K562 (cell line): ENCODE data around the gene SRPK2. TPM values are rescaled to one million over a fixed set of nuclear protein-coding genes. Genes with fewer than 3 reads are reported as not detected.

Source experiments
- ATAC-seq: fragments of 200-7000 bp; cut with Tn5 transposase; 3 replicates; pipeline ENCODE4 v1.9.1; 2020; ENCODE audit warnings: moderate library complexity
- BruUV-seq: library from RNA; stranded (reverse); fragments of 400-500 nt; replicated peaks from 2 replicates; lab custom pipeline; 2021; lab: Mats Ljungman, UMichigan
- CTCF ChIA-PET: fragments of 300-600 bp; formaldehyde crosslinking; extraction: SDS; loops from one replicate; lab custom pipeline; 2021; ENCODE audit warnings: low intra/inter-chr PET ratio; lab: Yijun Ruan, JAX
- POLR2A ChIA-PET: fragments of 300-600, 350-650 bp; sonication (Branson Sonifier 250); formaldehyde crosslinking; extraction: SDS; loops from one replicate; lab custom pipeline; 2021; ENCODE audit warnings: antibody characterized with exemption, inconsistent platforms; lab: Yijun Ruan, JAX
- DNase-seq, 4 experiments: peaks; one replicate each; pipeline versions ENCODE4 v3.0.0 to v3.0.0-alpha.2; 2011 to 2018; ENCODE audit warnings: low spot score in 3 of 4, mixed read lengths in 3 of 4; ENCODE audit errors: extremely low read depth in 1 of 4
- FAIRE-seq: peaks from 2 replicates; lab custom pipeline; 2011; peaks lifted over from hg19 to GRCh38; lab: Jason Lieb, UNC
- H2AFZ ChIP-seq: 2 replicates; pipeline ENCODE4 v1.6.0; 2011; ENCODE audit warnings: low read depth, low read length, control low read depth, inconsistent platforms
- H3K27ac ChIP-seq: fragments of 200-600 bp; 3 replicates; pipeline ENCODE4 v1.8.0; 2011; ENCODE audit warnings: low read depth, mild to moderate bottlenecking, control low read depth, inconsistent platforms, low read length, moderate library complexity, mixed read lengths; ENCODE audit errors: extremely low read depth
- H3K27me3 ChIP-seq, 2 experiments: fragments of 300-600 bp in 1 of 2; 2 replicates in 1 of 2; 3 replicates in 1 of 2; pipeline versions ENCODE4 v1.6.0 to v1.8.0; 2011; ENCODE audit warnings: inconsistent platforms in 2 of 2, low read length in 2 of 2, mild to moderate bottlenecking in 1 of 2, mixed read lengths in 1 of 2, moderate library complexity in 1 of 2; ENCODE audit not compliant: control insufficient read depth in 2 of 2, insufficient read depth in 2 of 2
- H3K36me3 ChIP-seq: fragments of 300-600 bp; 3 replicates; pipeline ENCODE4 v1.8.0; 2011; ENCODE audit warnings: mild to moderate bottlenecking, low read length, inconsistent platforms; ENCODE audit not compliant: control insufficient read depth, insufficient read depth
- H3K4me1 ChIP-seq, 2 experiments: fragments of 200-600 bp in 1 of 2; replicated peaks in 1 of 2; 2 replicates in 1 of 2; 3 replicates in 1 of 2; pipeline versions ENCODE4 v1.5.1 to v1.8.0; 2011; ENCODE audit warnings: inconsistent platforms in 2 of 2, low read length in 2 of 2, mild to moderate bottlenecking in 1 of 2, mixed read lengths in 1 of 2, moderate library complexity in 1 of 2; ENCODE audit not compliant: control insufficient read depth in 2 of 2, insufficient read depth in 2 of 2
- H3K4me2 ChIP-seq: 2 replicates; pipeline ENCODE4 v1.6.1; 2011; ENCODE audit warnings: low read length, control low read depth, inconsistent platforms, mixed read lengths; ENCODE audit not compliant: insufficient read depth
- H3K4me3 ChIP-seq: fragments of 200-600 bp; sonication (generic), shearing (Covaris generic); 2 replicates; pipeline ENCODE4 v1.5.1; 2016; ENCODE audit warnings: control low read depth, inconsistent platforms
- H3K79me2 ChIP-seq: fragments of 200-600 bp; 3 replicates; pipeline ENCODE4 v1.8.0; 2011; ENCODE audit warnings: low read length, inconsistent platforms; ENCODE audit not compliant: control insufficient read depth, insufficient read depth
- H3K9ac ChIP-seq, 2 experiments: 2 replicates each; pipeline versions ENCODE4 v1.6.0 to v1.6.1; 2011; ENCODE audit warnings: low read depth in 2 of 2, low read length in 2 of 2, control low read depth in 1 of 2, inconsistent platforms in 1 of 2, mild to moderate bottlenecking in 1 of 2, mixed read lengths in 1 of 2; ENCODE audit not compliant: insufficient read depth in 1 of 2
- H3K9me1 ChIP-seq: one replicate; pipeline ENCODE4 v1.6.0; 2011; ENCODE audit warnings: inconsistent platforms, mild to moderate bottlenecking, low read length, moderate library complexity; ENCODE audit not compliant: control insufficient read depth, insufficient read depth
- H3K9me3 ChIP-seq: replicated peaks from 2 replicates; pipeline ENCODE4 v1.5.1; 2011; ENCODE audit warnings: low read depth, low read length, inconsistent platforms; ENCODE audit not compliant: control insufficient read depth, insufficient read depth
- H4K20me1 ChIP-seq: replicated peaks from 2 replicates; pipeline ENCODE4 v1.6.1; 2011; ENCODE audit warnings: low read length, inconsistent platforms, mixed read lengths; ENCODE audit not compliant: control insufficient read depth, insufficient read depth
- BMI1 ChIP-seq: fragments of 150-350 bp; IDR thresholded peaks from 2 replicates; pipeline ENCODE4 v1.6.1; 2014; ENCODE audit warnings: low read length
- IRF2 ChIP-seq: sonication (generic); formaldehyde crosslinking; IDR thresholded peaks from 2 replicates; pipeline ENCODE4 v1.8.1; 2022; ENCODE audit warnings: mild to moderate bottlenecking, missing genetic modification reagents
- KLF13 ChIP-seq: fragments of 450-650 bp; IDR thresholded peaks from 2 replicates; pipeline ENCODE4 v1.6.1; 2016; ENCODE audit warnings: missing genetic modification characterization, low read depth, mild to moderate bottlenecking, missing compliant biosample characterization, moderate library complexity, borderline replicate concordance
- SREBF2 ChIP-seq: sonication (generic); formaldehyde crosslinking; IDR thresholded peaks from 2 replicates; pipeline ENCODE4 v1.4.0; 2020; ENCODE audit warnings: mild to moderate bottlenecking, missing genetic modification reagents
- TCFL5 ChIP-seq: fragments of 250-450 bp; sonication (Bioruptor Pico); conservative IDR thresholded peaks from 2 replicates; pipeline ENCODE4 v1.6.1; 2021; ENCODE audit warnings: mild to moderate bottlenecking, moderate library complexity, matching md5 sums
- ZBTB26 ChIP-seq: fragments of 450-650 bp; formaldehyde crosslinking; IDR thresholded peaks from 2 replicates; pipeline ENCODE4 v1.4.0; 2022; ENCODE audit warnings: missing genetic modification characterization
- WGBS: fragments of 100-300 bp; shearing (Covaris generic); methylation state at CpG from one replicate; pipeline ENCODE4 v1.1.6; 2016; ENCODE audit warnings: low coverage, mixed read lengths; ENCODE audit not compliant: insufficient coverage; ENCODE audit errors: missing lambda C conversion rate; 5-methylcytosine and 5-hydroxymethylcytosine counted together
- in situ Hi-C: fragments of 300-500 bp; cut with MboI; formaldehyde crosslinking; loops from 4 replicates; pipeline ENCODE4 v1.15.0; 2018; ENCODE audit warnings: inconsistent platforms, mixed read lengths
- intact Hi-C: fragments of 100-400 bp; cut with micrococcal nuclease; formaldehyde crosslinking; loops from 2 replicates; pipeline ENCODE4 v1.14.2; 2022
- polyA plus RNA-seq, 8 experiments: library from polyadenylated mRNA; depleted of rRNA in 4 of 8; stranded (reverse) in 5 of 8; unstranded in 3 of 8; fragments of >200 nt; fragmentation: Nextera tagmentation in 2 of 8; fragmentation: Illumina TruSeq in 1 of 8; extraction: Ambion mirVana in 2 of 8; extraction: Trizol in 1 of 8; gene quantifications; 2 replicates each; pipeline versions ENCODE4 v1.2.1 to v1.2.3, GENCODE V29; 2011 to 2014; ENCODE audit warnings: inconsistent platforms in 1 of 8, missing spikeins in 1 of 8
- total RNA-seq, 7 experiments: library from RNA; depleted of rRNA in 6 of 7; stranded (reverse); fragments of >200 nt in 6 of 7; fragmentation: Illumina TruSeq in 2 of 7; extraction: Trizol in 2 of 7; gene quantifications; 2 replicates each; pipeline versions ENCODE4 v1.2.1 to v1.2.3, GENCODE V29; 2011 to 2021; ENCODE audit warnings: low replicate concordance in 1 of 7

The SRPK2 gene
- total and polyA plus RNA-seq, 9 of the 15 experiments (the other 6 are each of a cell fraction or from before 2014, with no cell fraction given) = 21.5 to 44.7 (median 33.3) TPM

GRCh38 chr7:105315357-105315756 is 73.4 kb downstream of the SRPK2 start:
- Histone ChIP-seq H3K9ac (no peak overlapping the region), H3K36me3 (no peaks in the 10 kb centered on the region), H3K9me3 (no peaks in the 10 kb centered on the region), H3K27ac (no peak overlapping the region), H4K20me1 (peaks cover 7% of the 10 kb centered on the region; the same call in 1 of the 2 replicates), H2AFZ (no peak overlapping the region), H3K4me2 (no peak overlapping the region), H3K79me2 (peaks cover 41% of the 10 kb centered on the region), H3K4me3 (no peak overlapping the region), H3K27me3 (no peaks in the 10 kb centered on the region), H3K4me1 (no peaks in the 10 kb centered on the region; a peak in 1 of 5 replicates), H3K9me1 (no peaks in the 10 kb centered on the region)
- BruUV-seq = no TSS peak
- ChIA-PET CTCF (no interaction called here), POLR2A (no interaction called here)
- FAIRE-seq (no peak), ATAC-seq (no peak), DNase-seq (no peak)
- TF ChIP-seq TCFL5 (no peak), ZBTB26 (CRISPR knock-in tag) (no peak), KLF13 (tag) (no peak), SREBF2 (no peak), BMI1 (no peak), IRF2 (no peak)
- 43% methylated on average over 2 of the region's 2 CpGs for WGBS
- in situ Hi-C loops = no loop called here
- intact Hi-C loops = no loop called here
